ENCODE results near the gene RHCE.
"Not testable (repeated sequence)": the region's sequence is repeated elsewhere in the genome, so short reads cannot be mapped to it uniquely, and the experiment has no call there.

The RHCE gene

GRCh38 chr1:25387096-25387495 lies 33.5 kb downstream of the RHCE start:
- H3K36me3 Mint-ChIP-seq, H3K4me3 Mint-ChIP-seq, H3K4me1 Mint-ChIP-seq, H3K9me3 Mint-ChIP-seq, H3K27me3 Mint-ChIP-seq, H3K27ac Mint-ChIP-seq: not testable (repeated sequence)

GRCh38 chr1:25383875-25384274 lies 36.8 kb downstream of the RHCE start:
- H3K27ac Mint-ChIP-seq, H3K4me1 Mint-ChIP-seq, H3K36me3 Mint-ChIP-seq, H3K4me3 Mint-ChIP-seq, H3K9me3 Mint-ChIP-seq, H3K27me3 Mint-ChIP-seq: not testable (repeated sequence)

GRCh38 chr1:25383090-25383489 lies 37.5 kb downstream of the RHCE start:
- not testable (repeated sequence) for H3K4me1 Mint-ChIP-seq, H3K27me3 Mint-ChIP-seq, H3K9me3 Mint-ChIP-seq, H3K4me3 Mint-ChIP-seq, H3K27ac Mint-ChIP-seq, H3K36me3 Mint-ChIP-seq

GRCh38 chr1:25382543-25382942 lies 38.1 kb downstream of the RHCE start:
- H3K27me3 Mint-ChIP-seq, H3K4me3 Mint-ChIP-seq, H3K27ac Mint-ChIP-seq, H3K36me3 Mint-ChIP-seq, H3K9me3 Mint-ChIP-seq, H3K4me1 Mint-ChIP-seq: not testable (repeated sequence)

GRCh38 chr1:25378367-25378766 lies 42.3 kb downstream of the RHCE start:
- not testable (repeated sequence) for H3K36me3 Mint-ChIP-seq, H3K9me3 Mint-ChIP-seq, H3K27me3 Mint-ChIP-seq, H3K27ac Mint-ChIP-seq, H3K4me3 Mint-ChIP-seq, H3K4me1 Mint-ChIP-seq

- H3K27ac Mint-ChIP-seq, H3K4me3 Mint-ChIP-seq, H3K4me1 Mint-ChIP-seq, H3K9me3 Mint-ChIP-seq, H3K36me3 Mint-ChIP-seq, H3K27me3 Mint-ChIP-seq: not testable (repeated sequence)
Observed at GRCh38 chr1:25371757-25372156, 48.9 kb downstream of the RHCE start.

GRCh38 chr1:25369691-25370271 lies 50.8 kb downstream of the RHCE start:
- not testable (repeated sequence) for H3K4me3 Mint-ChIP-seq, H3K36me3 Mint-ChIP-seq, H3K9me3 Mint-ChIP-seq, H3K27ac Mint-ChIP-seq, H3K27me3 Mint-ChIP-seq, H3K4me1 Mint-ChIP-seq

GRCh38 chr1:25369241-25369640 lies 51.4 kb downstream of the RHCE start:
- H3K4me3 Mint-ChIP-seq = no peak overlapping the region
- H3K36me3 Mint-ChIP-seq = no peaks in the 10 kb centered on the region
- no peak overlapping the region for H3K27ac Mint-ChIP-seq
- no peaks in the 10 kb centered on the region for H3K9me3 Mint-ChIP-seq
- no peaks in the 10 kb centered on the region for H3K4me1 Mint-ChIP-seq
- H3K27me3 Mint-ChIP-seq = no peaks in the 10 kb centered on the region

GRCh38 chr1:25362634-25363559 lies 57.7 kb downstream of the RHCE start:
- not testable (repeated sequence) for H3K27me3 Mint-ChIP-seq, H3K4me3 Mint-ChIP-seq, H3K9me3 Mint-ChIP-seq, H3K27ac Mint-ChIP-seq, H3K4me1 Mint-ChIP-seq, H3K36me3 Mint-ChIP-seq

- no peaks in the 10 kb centered on the region for H3K9me3 Mint-ChIP-seq
- peaks cover 6% of the 10 kb centered on the region for H3K36me3 Mint-ChIP-seq
- no peak overlapping the region for H3K4me3 Mint-ChIP-seq
- H3K4me1 Mint-ChIP-seq = peaks cover 9% of the 10 kb centered on the region
- H3K27me3 Mint-ChIP-seq = no peaks in the 10 kb centered on the region
- H3K27ac Mint-ChIP-seq = peak overlapping the region; percentile 15
Observed at GRCh38 chr1:25361901-25362300, 58.7 kb downstream of the RHCE start.

GRCh38 chr1:25360596-25361581 lies 59.7 kb downstream of the RHCE start:
- no peaks in the 10 kb centered on the region for H3K27me3 Mint-ChIP-seq
- H3K36me3 Mint-ChIP-seq = peaks cover 7% of the 10 kb centered on the region
- H3K27ac Mint-ChIP-seq = peak overlapping the region; percentile 57
- H3K4me1 Mint-ChIP-seq = peaks cover 19% of the 10 kb centered on the region
- H3K4me3 Mint-ChIP-seq = no peak overlapping the region
- no peaks in the 10 kb centered on the region for H3K9me3 Mint-ChIP-seq

GRCh38 chr1:25356848-25357247 lies 63.8 kb downstream of the RHCE start:
- peak overlapping the region; percentile 74 for H3K27ac Mint-ChIP-seq
- H3K4me3 Mint-ChIP-seq = peak overlapping the region; percentile 16

GRCh38 chr1:25356441-25356840 lies 64.2 kb downstream of the RHCE start:
- H3K9me3 Mint-ChIP-seq = no peaks in the 10 kb centered on the region
- H3K4me1 Mint-ChIP-seq = peaks cover 25% of the 10 kb centered on the region
- peak overlapping the region; percentile 5 for H3K4me3 Mint-ChIP-seq
- H3K36me3 Mint-ChIP-seq = peaks cover 10% of the 10 kb centered on the region
- H3K27ac Mint-ChIP-seq = peak overlapping the region; percentile 60
- no peaks in the 10 kb centered on the region for H3K27me3 Mint-ChIP-seq

More at GRCh38 chr1:25356848-25357247, 63.8 kb downstream of the RHCE start:
- H3K36me3 Mint-ChIP-seq = peaks cover 11% of the 10 kb centered on the region
- H3K9me3 Mint-ChIP-seq = no peaks in the 10 kb centered on the region
- no peaks in the 10 kb centered on the region for H3K27me3 Mint-ChIP-seq
- peaks cover 26% of the 10 kb centered on the region for H3K4me1 Mint-ChIP-seq

GRCh38 chr1:25355841-25356395 lies 64.7 kb downstream of the RHCE start:
- Mint-ChIP-seq H3K27ac (peak overlapping the region; percentile 60), H3K9me3 (no peaks in the 10 kb centered on the region), H3K27me3 (no peaks in the 10 kb centered on the region), H3K4me1 (peaks cover 25% of the 10 kb centered on the region), H3K4me3 (peak overlapping the region; percentile 5), H3K36me3 (peaks cover 7% of the 10 kb centered on the region)

GRCh38 chr1:25349606-25350005 lies 71.0 kb downstream of the RHCE start:
- Mint-ChIP-seq H3K27ac (no peak overlapping the region), H3K4me3 (no peak overlapping the region), H3K36me3 (peaks cover 7% of the 10 kb centered on the region), H3K4me1 (peaks cover 5% of the 10 kb centered on the region), H3K9me3 (no peaks in the 10 kb centered on the region), H3K27me3 (no peaks in the 10 kb centered on the region)

Data from activated naive CD4-positive, alpha-beta T cell treated with anti-CD3 and anti-CD28 coated beads, Interleukin-2, amount 50 U/mL, for 24 hours (primary cell).